ENCODE results near the gene VRK3. TPM values are rescaled to one million over a fixed set of nuclear protein-coding genes. Genes with fewer than 3 reads are reported as not detected.

VRK3 gene
- total and polyA plus RNA-seq, 2 donors (not counting 1 experiment from before 2014, with no cell fraction given), result 26.9 to 40.6 TPM

DNA sequence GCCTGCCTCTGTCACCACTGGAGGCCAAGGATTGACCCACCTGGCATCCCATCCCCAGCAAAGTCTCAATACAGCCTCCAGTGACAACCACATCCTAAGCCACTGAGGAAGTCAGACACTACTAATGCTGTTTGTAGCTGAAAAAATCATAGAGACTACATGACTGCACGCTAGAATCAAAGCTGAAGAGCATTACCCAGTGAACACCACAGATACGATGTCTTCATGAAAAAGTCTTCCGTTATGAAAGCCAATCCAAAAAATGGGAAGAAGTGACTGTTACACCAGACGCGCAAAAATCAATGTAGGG lies 84.7 kb downstream of the VRK3 start:
- no peaks in the 10 kb centered on the region for H3K4me1 ChIP-seq (ENCODE audit: control insufficient read depth, extremely low read depth, insufficient read depth, low read length)
- H3K27me3 ChIP-seq (ENCODE audit: control insufficient read depth, insufficient read depth, low read length), result no peaks in the 10 kb centered on the region
- H3K79me2 ChIP-seq (ENCODE audit: control insufficient read depth, insufficient read depth, low read length), result no peaks in the 10 kb centered on the region
- no peaks in the 10 kb centered on the region for H4K20me1 ChIP-seq (ENCODE audit: control insufficient read depth, extremely low read depth, insufficient read depth, low read length)
- no peak for DNase-seq (ENCODE audit: low read depth in 2 of 2)
- H3K9ac ChIP-seq (ENCODE audit: insufficient read depth, low read length), result no peak overlapping the region
- H3K4me3 ChIP-seq (replicated peaks in 1 of 4; ENCODE audit: control extremely low read depth in 1 of 4, insufficient read depth in 1 of 4, low read depth in 3 of 4, low read length in 4 of 4), result no peak overlapping the region
- no peak overlapping the region for H3K4me2 ChIP-seq (ENCODE audit: extremely low read depth, insufficient read depth, low read length)
- H2AFZ ChIP-seq (ENCODE audit: low read length), result no peak overlapping the region
- H3K27ac ChIP-seq (ENCODE audit: insufficient read depth, low read length), result no peak overlapping the region
- H3K9me3 ChIP-seq (ENCODE audit: control insufficient read depth, insufficient read depth, low read depth, low read length), result no peaks in the 10 kb centered on the region
- TF ChIP-seq EZH2 (IDR thresholded peaks at IDR 0.05; ENCODE audit: low read length, missing control alignments), result no peak
- TF ChIP-seq, protein P1, sequence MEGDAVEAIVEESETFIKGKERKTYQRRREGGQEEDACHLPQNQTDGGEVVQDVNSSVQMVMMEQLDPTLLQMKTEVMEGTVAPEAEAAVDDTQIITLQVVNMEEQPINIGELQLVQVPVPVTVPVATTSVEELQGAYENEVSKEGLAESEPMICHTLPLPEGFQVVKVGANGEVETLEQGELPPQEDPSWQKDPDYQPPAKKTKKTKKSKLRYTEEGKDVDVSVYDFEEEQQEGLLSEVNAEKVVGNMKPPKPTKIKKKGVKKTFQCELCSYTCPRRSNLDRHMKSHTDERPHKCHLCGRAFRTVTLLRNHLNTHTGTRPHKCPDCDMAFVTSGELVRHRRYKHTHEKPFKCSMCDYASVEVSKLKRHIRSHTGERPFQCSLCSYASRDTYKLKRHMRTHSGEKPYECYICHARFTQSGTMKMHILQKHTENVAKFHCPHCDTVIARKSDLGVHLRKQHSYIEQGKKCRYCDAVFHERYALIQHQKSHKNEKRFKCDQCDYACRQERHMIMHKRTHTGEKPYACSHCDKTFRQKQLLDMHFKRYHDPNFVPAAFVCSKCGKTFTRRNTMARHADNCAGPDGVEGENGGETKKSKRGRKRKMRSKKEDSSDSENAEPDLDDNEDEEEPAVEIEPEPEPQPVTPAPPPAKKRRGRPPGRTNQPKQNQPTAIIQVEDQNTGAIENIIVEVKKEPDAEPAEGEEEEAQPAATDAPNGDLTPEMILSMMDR (conservative IDR thresholded peaks at IDR 0.05 in 1 of 2, IDR thresholded peaks at IDR 0.05 in 1 of 2; ENCODE audit: low read depth in 1 of 2, low read length in 2 of 2), result no peak
- no peaks in the 10 kb centered on the region for H3K36me3 ChIP-seq (ENCODE audit: control insufficient read depth, insufficient read depth, low read length)

GRCh38 chr19:49939721-49940481 lies 85.3 kb downstream of the VRK3 start:
- no peak overlapping the region for H2AFZ ChIP-seq (ENCODE audit: low read length)
- H3K27me3 ChIP-seq (ENCODE audit: control insufficient read depth, insufficient read depth, low read length), result no peaks in the 10 kb centered on the region
- H4K20me1 ChIP-seq (ENCODE audit: control insufficient read depth, extremely low read depth, insufficient read depth, low read length), result no peaks in the 10 kb centered on the region
- no peak overlapping the region for H3K9ac ChIP-seq (ENCODE audit: insufficient read depth, low read length)
- no peak overlapping the region for H3K4me3 ChIP-seq (replicated peaks in 1 of 4; ENCODE audit: control extremely low read depth in 1 of 4, insufficient read depth in 1 of 4, low read depth in 3 of 4, low read length in 4 of 4)
- H3K27ac ChIP-seq (ENCODE audit: insufficient read depth, low read length), result no peak overlapping the region
- no peaks in the 10 kb centered on the region for H3K36me3 ChIP-seq (ENCODE audit: control insufficient read depth, insufficient read depth, low read length)
- H3K4me2 ChIP-seq (ENCODE audit: extremely low read depth, insufficient read depth, low read length), result no peak overlapping the region
- no peak for DNase-seq (ENCODE audit: low read depth in 2 of 2)
- H3K4me1 ChIP-seq (ENCODE audit: control insufficient read depth, extremely low read depth, insufficient read depth, low read length), result no peaks in the 10 kb centered on the region
- no peaks in the 10 kb centered on the region for H3K9me3 ChIP-seq (ENCODE audit: control insufficient read depth, insufficient read depth, low read depth, low read length)
- H3K79me2 ChIP-seq (ENCODE audit: control insufficient read depth, insufficient read depth, low read length), result no peaks in the 10 kb centered on the region
- TF ChIP-seq EZH2 (IDR thresholded peaks at IDR 0.05; ENCODE audit: low read length, missing control alignments), result no peak
- TF ChIP-seq, protein P1 (conservative IDR thresholded peaks at IDR 0.05 in 1 of 2, IDR thresholded peaks at IDR 0.05 in 1 of 2; ENCODE audit: low read depth in 1 of 2, low read length in 2 of 2), result peak in 1 of 2 donors; percentile 8

DNA sequence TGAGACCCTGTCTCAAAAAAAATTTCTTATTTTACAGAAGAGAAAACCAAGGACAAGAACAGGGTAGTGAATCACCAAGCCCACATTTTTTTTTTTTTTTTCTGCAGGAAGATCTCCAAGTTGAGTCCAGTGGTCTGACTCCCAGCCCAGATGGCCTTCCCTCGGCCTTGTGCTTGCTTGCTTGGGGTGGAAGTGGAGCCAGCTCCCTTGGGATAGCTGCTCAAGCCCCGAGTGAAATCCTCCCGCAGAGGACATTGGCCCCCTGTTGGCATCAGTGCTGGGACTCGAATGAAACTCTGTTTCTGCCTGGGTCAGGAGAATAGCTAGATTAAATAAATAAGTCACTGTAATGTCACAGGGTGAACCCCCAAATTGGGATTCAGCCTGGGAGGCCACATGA lies 86.5 kb downstream of the VRK3 start:
- DNase-seq (ENCODE audit: low read depth in 2 of 2), result no peak
- Histone ChIP-seq H3K27ac (ENCODE audit: insufficient read depth, low read length) (no peak overlapping the region), H4K20me1 (ENCODE audit: control insufficient read depth, extremely low read depth, insufficient read depth, low read length) (no peaks in the 10 kb centered on the region), H3K4me2 (ENCODE audit: extremely low read depth, insufficient read depth, low read length) (no peak overlapping the region), H3K27me3 (ENCODE audit: control insufficient read depth, insufficient read depth, low read length) (no peaks in the 10 kb centered on the region), H3K9ac (ENCODE audit: insufficient read depth, low read length) (no peak overlapping the region), H3K4me1 (ENCODE audit: control insufficient read depth, extremely low read depth, insufficient read depth, low read length) (no peaks in the 10 kb centered on the region), H3K36me3 (ENCODE audit: control insufficient read depth, insufficient read depth, low read length) (no peaks in the 10 kb centered on the region), H2AFZ (ENCODE audit: low read length) (no peak overlapping the region), H3K9me3 (ENCODE audit: control insufficient read depth, insufficient read depth, low read depth, low read length) (no peaks in the 10 kb centered on the region), H3K79me2 (ENCODE audit: control insufficient read depth, insufficient read depth, low read length) (no peaks in the 10 kb centered on the region), H3K4me3 (replicated peaks in 1 of 4; ENCODE audit: control extremely low read depth in 1 of 4, insufficient read depth in 1 of 4, low read depth in 3 of 4, low read length in 4 of 4) (no peak overlapping the region)
- no peak for TF ChIP-seq EZH2 (IDR thresholded peaks at IDR 0.05; ENCODE audit: low read length, missing control alignments)
- TF ChIP-seq, protein P1 (conservative IDR thresholded peaks at IDR 0.05 in 1 of 2, IDR thresholded peaks at IDR 0.05 in 1 of 2; ENCODE audit: low read depth in 1 of 2, low read length in 2 of 2), result no peak
